ENCODE measurements around the gene FBXO3. TPM values are rescaled to one million over a fixed set of nuclear protein-coding genes. Genes with fewer than 3 reads are reported as not detected.

FBXO3 gene
- polyA plus RNA-seq, 3 donors from 2014 or later: 33.5 to 46.9 (median 36.9) TPM

DNA sequence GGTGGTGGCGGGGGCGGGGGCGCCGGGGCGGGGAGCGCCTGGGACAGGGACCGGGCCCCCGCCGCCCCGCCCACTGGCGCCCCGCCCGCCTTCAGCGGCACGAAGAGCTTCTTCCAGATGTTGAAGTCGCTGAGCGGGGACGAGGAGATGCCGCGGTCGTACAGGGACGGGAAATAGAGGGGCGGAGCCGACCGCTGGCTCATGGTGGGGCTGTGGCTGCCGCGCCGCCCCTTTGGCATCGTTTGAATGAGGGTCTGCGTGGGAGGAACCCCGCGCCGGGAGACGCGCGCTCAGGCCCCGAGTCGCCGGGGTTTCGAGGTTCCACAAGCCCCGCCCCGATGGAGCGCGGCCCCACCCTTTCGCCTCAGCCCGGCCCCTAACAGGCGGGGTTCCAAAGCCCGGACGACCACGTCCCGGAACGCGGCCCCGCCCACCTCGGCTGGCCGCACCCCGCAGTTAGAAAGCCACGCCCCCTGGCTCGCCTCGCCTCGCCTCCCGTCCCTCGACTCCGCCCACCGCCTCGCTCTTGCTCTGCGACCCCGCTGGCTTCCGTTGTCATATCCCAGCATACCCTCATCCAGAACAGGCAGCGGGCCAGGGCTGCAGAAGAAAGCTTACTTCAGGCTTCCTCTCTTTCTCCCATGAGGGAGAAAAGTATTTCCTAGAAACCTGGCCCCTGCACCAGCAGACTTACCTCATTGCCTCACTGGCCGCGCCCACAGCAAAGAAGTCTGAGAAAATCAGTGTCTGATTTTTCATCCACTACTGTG is 73.6 kb downstream of the FBXO3 start, which contains the start of gene C11orf91:
Gene C11orf91, minus strand, starts transcription at position 325 of the 770 bp plus-strand sequence. Its CDS starts 86 bp downstream, at position 239.
- Mint-ChIP-seq H3K27ac (peak within 1 kb of the TSS; percentile 2 to 80 (median 50)), H3K4me3 (peak within 1 kb of the TSS; percentile 86 to 92 (median 91)), H3K4me1 (peaks cover 9 to 12% of the 10 kb centered on the region in 2 donors), H3K36me3 (no peaks in the 10 kb centered on the region), H3K9me3 (peaks cover 0 to 3% (median 0%) of the 10 kb centered on the region in 6 donors), H3K27me3 (ENCODE audit: low read depth in 3 of 3) (peaks cover 9 to 16% (median 11%) of the 10 kb centered on the region in 3 donors)
- peak; percentile 93 to 95 (median 95) for DNase-seq

DNA sequence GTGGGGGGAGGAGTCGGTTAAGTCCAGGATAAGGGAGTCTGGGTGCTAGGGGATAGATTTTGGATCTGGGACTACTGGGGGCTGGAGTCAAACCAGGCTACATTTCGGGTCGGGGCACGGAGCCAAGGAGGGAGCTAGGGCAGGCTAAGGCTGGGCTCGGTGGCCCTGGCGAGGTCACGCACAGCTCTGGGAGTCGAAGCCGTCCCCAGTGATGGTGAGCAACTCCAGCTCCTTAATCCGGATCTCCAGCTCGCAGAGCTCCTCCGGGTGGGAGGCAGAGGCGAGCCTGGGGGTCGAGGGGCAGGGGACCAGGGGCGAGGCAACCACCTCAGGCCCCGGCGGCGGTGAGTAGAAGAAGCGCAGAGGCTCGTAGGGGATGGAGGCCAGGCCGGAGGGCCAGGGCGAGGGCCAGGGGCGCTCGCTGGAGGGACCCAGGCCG is 74.2 kb downstream of the FBXO3 start:
- Mint-ChIP-seq H3K36me3 (no peaks in the 10 kb centered on the region), H3K4me3 (peak overlapping the region; percentile 77 to 88 (median 81)), H3K27me3 (ENCODE audit: low read depth in 3 of 3) (peaks cover 11 to 18% (median 12%) of the 10 kb centered on the region in 3 donors), H3K9me3 (peaks cover 0 to 3% (median 0%) of the 10 kb centered on the region in 6 donors), H3K4me1 (peaks cover 9 to 12% of the 10 kb centered on the region in 2 donors), H3K27ac (no peak overlapping the region)
- peak in 1 of 3 donors; percentile 9 for DNase-seq

DNA sequence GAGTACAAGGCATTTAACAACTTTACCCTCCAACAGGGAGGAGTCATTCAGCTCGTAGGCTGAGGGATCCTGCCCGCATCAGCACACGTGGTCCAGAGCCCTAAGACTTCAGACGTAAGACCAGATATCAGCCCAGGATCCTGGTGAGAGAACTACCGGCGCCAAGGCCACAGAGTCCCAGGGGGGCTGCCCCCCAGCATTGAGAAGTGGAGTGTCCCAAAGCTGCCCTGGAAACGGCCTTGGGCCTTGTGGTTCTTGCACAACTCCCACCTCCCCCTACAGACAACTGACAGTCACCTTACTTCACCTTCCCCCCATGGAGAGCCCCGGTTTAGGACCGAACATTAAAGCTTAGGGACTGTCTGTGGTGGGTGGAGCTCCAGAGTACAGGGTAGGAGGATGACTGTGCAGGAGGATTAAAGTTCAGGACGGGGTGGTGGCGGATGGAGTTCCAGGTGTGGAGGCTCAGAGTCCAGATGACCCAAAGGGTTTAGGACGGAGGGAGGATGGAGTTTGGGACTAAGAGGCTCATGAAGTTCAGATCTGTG is 74.7 kb downstream of the FBXO3 start:
- H3K27me3 Mint-ChIP-seq (ENCODE audit: low read depth in 3 of 3): peaks cover 11 to 18% (median 12%) of the 10 kb centered on the region in 3 donors
- H3K4me1 Mint-ChIP-seq: peaks cover 9 to 12% of the 10 kb centered on the region in 2 donors
- H3K4me3 Mint-ChIP-seq: peak overlapping the region; percentile 77 to 88 (median 81)
- peaks cover 0 to 3% (median 0%) of the 10 kb centered on the region in 6 donors for H3K9me3 Mint-ChIP-seq
- no peaks in the 10 kb centered on the region for H3K36me3 Mint-ChIP-seq
- no peak for DNase-seq
- H3K27ac Mint-ChIP-seq: no peak overlapping the region

DNA sequence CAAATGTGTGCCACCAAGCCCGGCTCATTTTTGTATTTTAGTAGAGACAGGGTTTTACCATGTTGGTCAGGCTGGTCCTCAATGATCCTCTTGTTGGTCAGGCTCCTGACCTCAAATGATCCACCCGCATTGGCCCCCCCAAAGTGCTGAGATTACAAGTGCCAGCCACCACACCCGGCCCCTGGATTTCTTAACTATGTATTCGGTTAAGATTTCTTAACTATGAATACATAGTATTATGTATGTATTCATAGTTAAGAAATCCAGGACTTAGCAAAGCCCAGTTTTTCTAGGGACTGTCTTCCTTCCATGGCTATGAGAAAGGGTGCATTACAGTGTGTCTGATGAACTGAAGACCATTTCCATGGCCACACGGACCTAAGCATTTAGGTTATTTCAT is 75.4 kb downstream of the FBXO3 start:
- Mint-ChIP-seq H3K27ac (no peak overlapping the region), H3K4me1 (peaks cover 9 to 12% of the 10 kb centered on the region in 2 donors), H3K9me3 (peaks cover 0 to 3% (median 0%) of the 10 kb centered on the region in 6 donors), H3K27me3 (ENCODE audit: low read depth in 3 of 3) (peaks cover 9 to 18% (median 12%) of the 10 kb centered on the region in 3 donors), H3K4me3 (peak overlapping the region in 1 of 5 donors; percentile 77), H3K36me3 (no peaks in the 10 kb centered on the region)
- DNase-seq: no peak

DNA sequence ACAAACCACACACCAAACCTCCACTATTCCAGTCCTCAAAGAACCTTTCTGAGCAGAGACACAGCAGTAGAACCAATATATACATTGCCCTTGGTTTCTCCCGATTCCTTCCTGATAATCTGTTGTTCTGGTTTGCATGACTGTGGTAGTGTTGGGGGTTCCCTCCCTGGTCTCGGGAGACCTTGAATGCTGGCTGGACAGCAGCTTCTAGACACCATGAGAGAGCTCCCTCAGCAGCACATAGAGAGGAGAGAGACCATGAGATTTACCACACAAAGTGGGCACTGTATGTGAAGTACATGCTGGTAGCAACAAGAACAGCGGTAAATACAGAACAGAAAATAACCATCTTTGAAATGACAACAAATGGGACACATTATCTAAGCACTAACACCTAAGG is 76.3 kb downstream of the FBXO3 start:
- Mint-ChIP-seq H3K4me1 (peaks cover 9 to 12% of the 10 kb centered on the region in 2 donors), H3K4me3 (no peak overlapping the region), H3K9me3 (peaks cover 0 to 3% (median 0%) of the 10 kb centered on the region in 6 donors), H3K27ac (no peak overlapping the region), H3K27me3 (ENCODE audit: low read depth in 3 of 3) (peaks cover 9 to 18% (median 12%) of the 10 kb centered on the region in 3 donors), H3K36me3 (no peaks in the 10 kb centered on the region)
- no peak for DNase-seq

DNA sequence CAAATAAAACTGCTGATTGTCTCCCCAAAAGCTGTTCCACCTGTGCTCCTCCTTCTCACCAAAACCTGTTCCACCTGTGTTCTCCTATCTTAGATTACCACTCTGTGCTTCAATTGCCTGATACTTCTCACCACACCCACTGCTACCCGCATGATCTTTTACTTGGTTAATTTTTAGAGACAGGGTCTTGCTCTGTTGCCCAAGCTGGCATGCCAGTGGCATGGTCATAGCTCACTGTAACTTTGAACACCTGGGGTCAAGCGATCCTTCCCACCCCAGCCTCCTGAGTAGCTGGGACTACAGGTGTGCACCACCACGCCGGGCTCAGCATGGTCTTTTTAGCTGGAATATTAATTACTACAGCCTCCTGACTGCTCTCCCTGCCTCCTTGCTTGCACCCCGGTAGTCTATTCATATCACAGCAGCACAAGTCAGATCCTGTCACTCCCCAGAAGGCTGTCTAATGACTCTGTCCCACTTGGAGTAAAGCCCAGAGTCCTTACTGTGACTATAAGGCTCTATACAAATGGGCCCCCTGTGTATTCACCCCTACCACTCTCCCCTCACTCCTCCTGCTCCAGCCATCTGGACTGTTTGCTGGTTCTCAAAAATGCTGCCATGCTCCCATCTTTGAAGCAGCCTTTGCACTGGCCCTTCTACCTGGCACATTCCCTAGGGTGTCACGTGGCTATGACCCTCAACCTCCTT is 77.2 kb downstream of the FBXO3 start:
- no peak overlapping the region for H3K4me3 Mint-ChIP-seq
- H3K27ac Mint-ChIP-seq: no peak overlapping the region

DNA sequence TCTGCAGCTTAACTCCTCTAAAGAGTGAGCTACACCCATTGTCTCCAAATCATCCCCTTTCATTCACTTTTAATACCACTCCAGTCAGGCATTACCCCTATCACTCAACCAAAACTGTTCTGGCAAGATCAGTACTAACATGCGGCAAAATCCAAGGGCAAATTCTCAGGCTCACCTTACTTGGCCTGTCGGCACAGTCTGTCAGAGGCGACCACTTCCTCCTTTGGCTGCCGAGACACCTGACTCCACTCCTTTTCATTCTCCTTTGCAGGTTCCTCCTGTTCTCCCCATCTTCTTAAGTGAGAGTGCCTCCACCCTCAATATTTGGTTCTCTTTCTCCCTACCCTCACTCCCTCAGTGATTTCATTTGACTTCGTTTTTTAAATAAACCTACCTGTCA is 77.9 kb downstream of the FBXO3 start:
- Mint-ChIP-seq H3K27ac (no peak overlapping the region), H3K36me3 (no peaks in the 10 kb centered on the region), H3K9me3 (peaks cover 0 to 3% (median 0%) of the 10 kb centered on the region in 6 donors), H3K4me1 (peaks cover 7 to 10% of the 10 kb centered on the region in 2 donors), H3K27me3 (ENCODE audit: low read depth in 3 of 3) (peaks cover 9 to 18% (median 12%) of the 10 kb centered on the region in 3 donors), H3K4me3 (no peak overlapping the region)
- DNase-seq: no peak

More for the DNA sequence above, 77.2 kb downstream of the FBXO3 start:
- peaks cover 0 to 3% (median 0%) of the 10 kb centered on the region in 6 donors for H3K9me3 Mint-ChIP-seq
- peaks cover 9 to 12% of the 10 kb centered on the region in 2 donors for H3K4me1 Mint-ChIP-seq
- H3K36me3 Mint-ChIP-seq: no peaks in the 10 kb centered on the region
- no peak for DNase-seq
- H3K27me3 Mint-ChIP-seq (ENCODE audit: low read depth in 3 of 3): peaks cover 9 to 18% (median 12%) of the 10 kb centered on the region in 3 donors

DNA sequence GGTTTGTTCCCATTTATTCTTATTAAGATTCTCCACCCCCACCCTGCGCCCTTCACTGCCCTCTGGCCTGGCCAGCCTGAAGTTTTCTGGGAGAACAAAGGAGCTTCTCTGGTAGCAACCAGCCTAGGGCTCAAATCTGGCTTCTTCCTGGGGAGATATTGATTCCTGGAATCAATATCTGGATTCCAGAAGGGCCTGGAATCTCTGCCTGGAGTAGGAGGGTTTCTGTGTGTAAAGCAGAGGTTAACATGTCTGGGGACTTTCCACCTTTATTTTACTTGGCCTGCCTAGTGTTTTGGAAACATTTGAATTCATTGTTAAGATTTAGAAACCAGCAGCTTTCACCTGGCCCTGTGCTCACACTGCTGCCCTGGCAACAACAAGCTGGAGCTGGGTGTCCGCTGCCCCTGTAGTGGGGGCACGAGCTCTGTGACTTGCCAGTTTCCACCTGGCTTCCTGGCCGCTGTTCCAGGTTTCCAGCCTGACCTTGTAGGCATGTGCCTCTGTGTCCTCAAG is 79.2 kb downstream of the FBXO3 start:
- Mint-ChIP-seq H3K9me3 (peaks cover 0 to 3% (median 0%) of the 10 kb centered on the region in 6 donors), H3K36me3 (no peaks in the 10 kb centered on the region), H3K27ac (no peak overlapping the region), H3K27me3 (ENCODE audit: low read depth in 3 of 3) (peaks cover 2 to 11% (median 8%) of the 10 kb centered on the region in 3 donors), H3K4me1 (peaks cover 0 to 4% of the 10 kb centered on the region in 2 donors), H3K4me3 (no peak overlapping the region)
- no peak for DNase-seq

DNA sequence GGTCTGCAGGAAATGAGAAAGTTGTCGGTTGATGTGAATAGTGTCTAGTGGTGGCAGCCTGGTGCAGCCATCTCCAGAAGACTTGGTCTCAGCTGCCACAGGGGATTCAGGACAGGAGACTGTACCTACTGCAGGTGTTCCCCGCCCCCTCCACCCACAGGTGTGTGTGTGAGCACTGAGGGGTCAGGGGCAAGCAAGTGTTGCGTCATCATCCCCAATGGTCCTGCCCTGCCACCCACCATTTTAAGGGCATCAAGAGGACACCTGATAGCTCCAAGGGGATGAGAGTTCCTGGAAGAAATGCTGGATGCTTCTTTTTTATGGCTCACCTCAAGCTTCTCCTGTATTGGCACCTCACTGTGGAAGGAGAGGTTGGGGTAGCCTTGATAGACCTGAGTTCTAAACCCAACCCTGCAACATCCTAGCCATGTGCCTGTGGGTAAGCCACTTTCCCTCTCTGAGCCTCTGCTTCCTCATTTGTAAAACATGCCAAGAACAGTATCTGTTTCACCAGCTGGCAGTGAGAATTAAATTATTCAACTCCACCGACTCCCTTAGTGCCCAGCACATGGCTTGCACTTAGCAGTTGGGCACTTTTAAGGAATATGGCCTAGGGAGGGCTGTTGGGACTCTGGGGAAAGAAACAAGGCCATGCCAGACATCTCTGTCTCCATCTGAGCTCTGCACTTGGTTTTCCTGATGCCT is 79.8 kb downstream of the FBXO3 start:
- no peak overlapping the region for H3K27ac Mint-ChIP-seq

DNA sequence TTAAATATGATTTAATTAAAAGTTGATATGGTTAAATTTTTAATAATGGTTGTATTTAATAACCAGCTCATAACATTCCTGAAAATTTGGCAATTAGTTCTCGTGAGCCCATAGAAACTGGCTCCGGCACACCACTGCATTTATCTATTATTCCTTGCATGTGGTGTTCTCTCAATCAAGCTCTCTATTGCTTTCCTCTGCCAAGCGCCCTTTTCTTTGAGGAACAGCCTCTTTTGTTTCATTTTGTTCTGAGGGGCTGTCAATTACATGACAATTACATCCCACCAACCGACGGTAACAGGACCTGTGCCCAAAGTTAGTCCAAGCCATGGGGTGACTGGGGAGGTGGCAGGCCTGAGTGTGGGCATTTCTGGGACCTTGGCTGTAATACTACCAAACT is 81.8 kb downstream of the FBXO3 start:
- no peaks in the 10 kb centered on the region for H3K4me1 Mint-ChIP-seq
- peaks cover 4 to 9% (median 8%) of the 10 kb centered on the region in 3 donors for H3K27me3 Mint-ChIP-seq (ENCODE audit: low read depth in 3 of 3)
- DNase-seq: no peak
- no peak overlapping the region for H3K4me3 Mint-ChIP-seq
- H3K36me3 Mint-ChIP-seq: no peaks in the 10 kb centered on the region
- peaks cover 0 to under 1% (median 0%) of the 10 kb centered on the region in 6 donors for H3K9me3 Mint-ChIP-seq
- H3K27ac Mint-ChIP-seq: no peak overlapping the region

More for the DNA sequence above, 79.8 kb downstream of the FBXO3 start:
- no peaks in the 10 kb centered on the region for H3K36me3 Mint-ChIP-seq
- peaks cover 0 to 13% (median 5%) of the 10 kb centered on the region in 3 donors for H3K27me3 Mint-ChIP-seq (ENCODE audit: low read depth in 3 of 3)
- H3K4me3 Mint-ChIP-seq: no peak overlapping the region
- no peaks in the 10 kb centered on the region for H3K9me3 Mint-ChIP-seq
- no peak for DNase-seq
- H3K4me1 Mint-ChIP-seq: no peaks in the 10 kb centered on the region

DNA sequence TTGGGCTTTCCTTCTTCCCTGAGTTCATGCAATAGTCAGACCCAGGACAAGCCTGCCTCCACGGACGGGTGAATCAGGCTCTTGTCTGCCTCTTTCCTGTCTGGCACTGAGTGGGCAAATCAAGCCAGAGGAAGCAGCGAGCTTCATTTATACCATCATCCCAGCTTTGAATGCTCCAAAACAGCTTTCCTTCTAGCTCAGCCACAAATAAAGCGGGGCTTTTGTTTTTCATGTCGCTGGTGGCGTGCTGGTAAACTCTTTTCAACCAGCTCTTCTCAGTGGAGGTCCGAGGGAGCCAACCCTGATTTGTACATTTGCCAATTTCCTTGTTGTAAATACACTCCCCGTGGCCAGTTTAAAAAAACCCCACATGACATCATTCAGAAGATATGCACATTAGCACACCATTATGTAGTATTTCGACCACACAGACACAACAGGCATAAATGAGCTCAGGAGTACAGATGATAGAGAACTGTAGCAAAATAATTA is 82.3 kb downstream of the FBXO3 start:
- no peak overlapping the region for H3K4me3 Mint-ChIP-seq
- H3K27ac Mint-ChIP-seq: no peak overlapping the region
- DNase-seq: no peak
- no peaks in the 10 kb centered on the region for H3K36me3 Mint-ChIP-seq
- H3K9me3 Mint-ChIP-seq: peaks cover 0 to 4% (median under 1%) of the 10 kb centered on the region in 6 donors
- peaks cover 6 to 9% (median 7%) of the 10 kb centered on the region in 3 donors for H3K27me3 Mint-ChIP-seq (ENCODE audit: low read depth in 3 of 3)
- H3K4me1 Mint-ChIP-seq: no peaks in the 10 kb centered on the region

DNA sequence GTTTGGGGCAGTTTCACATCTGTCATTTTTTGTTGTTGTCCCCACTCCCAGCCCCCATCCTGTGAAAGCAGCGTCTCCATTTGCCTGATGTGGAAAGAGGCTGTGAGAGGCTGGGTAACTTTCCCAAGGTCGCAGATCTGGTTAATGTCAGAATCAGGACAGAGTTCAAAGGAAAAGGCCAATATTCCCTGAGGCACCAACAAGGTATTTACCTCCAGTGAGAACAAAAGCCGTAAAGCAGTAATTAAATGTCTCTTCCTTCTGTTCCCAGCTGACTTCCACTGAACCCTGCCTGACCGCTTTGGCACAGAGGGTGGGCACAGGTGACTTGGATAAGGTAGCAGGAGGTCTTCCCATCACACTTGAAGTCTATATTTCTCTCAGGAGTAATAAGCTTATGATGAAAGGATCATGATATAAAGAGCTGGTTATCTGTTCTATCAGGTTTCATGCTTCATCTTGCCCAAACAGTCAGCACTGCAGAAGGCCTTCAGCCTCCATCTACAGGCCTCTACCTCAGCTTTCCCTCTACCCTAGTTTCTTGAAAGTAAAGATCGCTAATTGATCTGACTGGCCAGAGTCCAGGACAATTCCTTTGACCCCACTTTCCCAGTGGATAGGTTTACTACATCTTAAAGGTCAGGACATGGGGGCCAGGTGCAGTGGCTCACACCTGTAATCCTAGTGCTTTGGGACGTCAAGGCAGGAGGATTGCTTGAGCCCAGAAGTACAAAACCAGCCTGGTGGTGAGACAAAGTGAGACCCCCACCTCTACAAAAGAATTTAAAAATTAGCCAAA is 83.1 kb downstream of the FBXO3 start:
- DNase-seq: no peak
- Mint-ChIP-seq H3K4me1 (no peaks in the 10 kb centered on the region), H3K27ac (no peak overlapping the region), H3K4me3 (no peak overlapping the region), H3K36me3 (no peaks in the 10 kb centered on the region), H3K9me3 (peaks cover 0 to 4% (median under 1%) of the 10 kb centered on the region in 6 donors), H3K27me3 (ENCODE audit: low read depth in 3 of 3) (peaks cover 6 to 7% (median 7%) of the 10 kb centered on the region in 3 donors)

Data from immature natural killer cell (primary cell).